ENCODE measurements around the gene GDPGP1.
"Not testable (repeated sequence)": the region's sequence is repeated elsewhere in the genome, so short reads cannot be mapped to it uniquely, and the experiment has no call there.

Gene GDPGP1, protein sequence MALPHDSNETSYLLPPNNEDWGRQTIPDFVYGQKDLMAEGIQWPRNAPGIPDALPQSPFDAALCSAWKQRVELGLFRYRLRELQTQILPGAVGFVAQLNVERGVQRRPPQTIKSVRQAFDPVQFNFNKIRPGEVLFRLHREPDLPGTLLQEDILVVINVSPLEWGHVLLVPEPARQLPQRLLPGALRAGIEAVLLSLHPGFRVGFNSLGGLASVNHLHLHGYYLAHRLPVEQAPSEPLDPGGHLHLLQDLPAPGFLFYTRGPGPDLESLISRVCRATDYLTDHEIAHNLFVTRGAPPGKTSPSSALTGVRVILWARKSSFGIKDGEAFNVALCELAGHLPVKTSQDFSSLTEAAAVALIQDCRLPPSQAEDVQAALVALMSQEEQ

DNA sequence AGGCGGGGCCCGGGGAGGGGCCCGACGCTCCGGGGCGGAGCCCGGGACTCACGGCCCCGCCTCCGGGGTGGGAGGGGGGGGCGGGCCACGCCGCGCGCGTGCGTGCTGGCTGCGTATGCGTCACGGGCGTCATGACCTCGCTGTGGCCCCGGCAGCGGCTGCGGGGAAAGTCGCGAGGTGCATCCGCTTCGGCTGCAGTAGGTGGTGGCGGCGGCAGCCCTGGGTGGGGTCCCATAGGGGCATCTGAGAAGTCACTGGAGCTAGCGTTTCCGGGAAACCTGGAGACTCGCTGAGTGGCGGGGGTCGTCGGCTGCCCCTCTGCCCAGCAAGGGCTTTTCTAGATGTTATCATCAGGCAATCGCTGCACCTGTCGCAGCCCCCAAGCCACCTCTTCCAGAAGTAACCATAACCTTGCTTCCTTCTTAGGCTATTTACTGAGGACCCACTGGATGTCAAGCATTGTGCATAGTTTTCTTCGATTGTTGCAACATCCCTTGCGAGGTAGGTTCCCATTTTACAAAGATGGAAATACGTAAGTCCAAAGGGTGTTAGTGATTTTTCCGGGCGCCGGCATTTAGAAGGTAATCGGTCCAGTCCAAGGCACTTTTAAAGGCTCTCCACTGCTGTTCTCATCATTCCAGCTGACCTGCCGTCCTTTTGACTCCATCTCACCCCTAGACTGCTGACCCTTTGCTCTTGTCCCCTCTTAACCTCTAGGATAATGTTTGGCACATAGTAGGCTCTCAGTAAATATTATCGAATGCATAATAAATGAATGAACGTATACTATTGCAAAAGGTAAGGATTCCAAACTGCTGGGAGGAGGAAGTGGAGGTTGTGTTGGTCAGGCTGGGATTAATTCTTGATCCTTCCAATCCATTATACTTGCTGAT is at the start of gene GDPGP1:
GDPGP1 (plus strand) TSS at position 114 of the 893 bp plus-strand sequence. CDS start 6,700 bp downstream, outside the sequence.
- DNase-seq (ENCODE audit: low spot score) = peak; percentile 100

DNA sequence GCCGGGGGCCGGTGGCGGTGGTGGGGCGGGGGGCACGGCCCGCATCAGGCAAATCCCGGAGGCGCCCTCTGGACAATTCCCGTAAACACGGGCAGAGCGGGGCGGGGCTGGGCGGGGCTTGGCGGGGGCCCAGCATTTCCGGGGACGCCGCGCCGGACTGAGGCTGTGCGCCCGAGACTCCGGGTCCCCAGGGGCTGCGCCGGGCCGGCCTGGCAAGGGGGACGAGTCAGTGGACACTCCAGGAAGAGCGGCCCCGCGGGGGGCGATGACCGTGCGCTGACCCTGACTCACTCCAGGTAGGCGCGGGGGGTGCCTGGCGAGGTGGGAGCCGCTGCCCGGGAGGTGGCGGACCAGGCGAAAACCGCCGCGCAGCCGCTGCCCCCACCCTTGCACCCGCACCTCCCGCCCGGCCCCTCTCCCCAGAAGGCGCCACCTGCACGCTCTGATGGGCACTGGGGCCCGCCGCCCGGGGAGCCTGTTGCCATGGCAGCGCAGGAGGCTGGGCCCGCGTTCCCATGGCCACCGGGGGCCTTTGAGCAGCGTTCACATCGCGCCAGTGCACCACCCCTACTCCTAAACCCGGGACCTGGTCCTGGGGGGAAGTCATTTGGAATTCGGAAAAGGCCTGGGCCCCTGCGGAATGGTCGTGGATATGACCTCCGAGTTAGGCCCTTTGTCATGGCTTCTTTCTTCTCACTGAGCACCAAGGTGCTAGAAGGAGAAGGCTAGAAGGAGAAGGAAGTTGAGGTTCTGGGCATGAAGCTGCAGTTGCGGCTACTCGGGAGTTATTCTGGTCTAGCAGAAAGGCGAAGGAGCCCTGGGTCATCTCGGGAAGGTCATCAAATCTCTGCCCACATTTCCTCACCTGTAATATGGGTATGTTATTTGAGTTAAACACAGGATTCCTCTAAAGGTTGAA is 49.0 kb upstream of the GDPGP1 start:
- DNase-seq (ENCODE audit: low spot score) = peak; percentile 89

DNA sequence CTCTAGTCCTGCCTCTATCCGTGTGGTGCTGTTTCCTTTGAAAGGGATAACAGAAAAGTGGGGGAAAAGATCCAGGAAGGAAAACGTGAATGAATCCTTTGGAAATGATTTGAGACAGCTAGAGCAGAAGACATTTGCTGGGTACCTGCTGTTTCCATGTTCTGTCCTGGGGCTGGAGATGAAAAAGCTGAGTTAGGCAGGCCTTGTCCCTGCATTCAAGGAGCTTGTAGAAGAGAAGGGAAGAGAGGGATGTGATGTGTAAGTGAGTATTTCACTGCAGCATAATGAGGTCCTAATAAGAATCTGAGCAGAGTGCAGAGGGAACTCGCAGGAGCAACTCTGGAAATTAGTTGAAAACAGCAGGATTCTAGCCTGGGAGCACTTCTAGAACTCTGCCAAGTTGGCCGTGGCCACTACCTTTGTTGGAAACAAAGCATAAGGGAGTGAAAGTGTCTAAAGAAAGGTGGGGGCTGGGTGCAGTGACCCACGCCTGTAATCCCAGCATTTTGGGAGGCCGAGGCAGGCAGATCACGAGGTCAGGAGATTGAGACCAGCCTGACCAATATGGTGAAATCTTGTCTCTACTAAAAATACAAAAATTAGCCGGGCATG is 46.6 kb upstream of the GDPGP1 start:
- DNase-seq (ENCODE audit: low spot score) = no peak

DNA sequence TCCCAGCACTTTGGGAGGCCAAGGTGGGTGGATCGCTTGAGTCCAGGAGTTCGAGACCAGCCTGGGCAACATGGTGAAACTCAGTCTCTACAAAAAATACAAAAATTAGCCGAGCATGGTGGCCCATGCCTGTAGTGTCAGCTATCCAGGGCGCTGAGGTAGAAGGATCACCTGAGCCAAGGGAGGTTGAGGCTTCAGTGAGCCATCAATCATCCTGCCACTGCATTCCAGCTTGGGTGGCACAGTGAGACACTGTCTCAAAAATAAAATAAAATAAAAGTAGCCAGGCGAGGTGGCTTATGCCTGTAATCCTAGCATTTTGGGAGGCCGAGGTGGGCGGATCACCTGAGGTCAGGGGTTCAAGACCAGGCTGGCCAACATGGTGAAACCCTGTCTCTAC is 45.9 kb upstream of the GDPGP1 start:
- not testable (repeated sequence) for DNase-seq (ENCODE audit: low spot score)

DNA sequence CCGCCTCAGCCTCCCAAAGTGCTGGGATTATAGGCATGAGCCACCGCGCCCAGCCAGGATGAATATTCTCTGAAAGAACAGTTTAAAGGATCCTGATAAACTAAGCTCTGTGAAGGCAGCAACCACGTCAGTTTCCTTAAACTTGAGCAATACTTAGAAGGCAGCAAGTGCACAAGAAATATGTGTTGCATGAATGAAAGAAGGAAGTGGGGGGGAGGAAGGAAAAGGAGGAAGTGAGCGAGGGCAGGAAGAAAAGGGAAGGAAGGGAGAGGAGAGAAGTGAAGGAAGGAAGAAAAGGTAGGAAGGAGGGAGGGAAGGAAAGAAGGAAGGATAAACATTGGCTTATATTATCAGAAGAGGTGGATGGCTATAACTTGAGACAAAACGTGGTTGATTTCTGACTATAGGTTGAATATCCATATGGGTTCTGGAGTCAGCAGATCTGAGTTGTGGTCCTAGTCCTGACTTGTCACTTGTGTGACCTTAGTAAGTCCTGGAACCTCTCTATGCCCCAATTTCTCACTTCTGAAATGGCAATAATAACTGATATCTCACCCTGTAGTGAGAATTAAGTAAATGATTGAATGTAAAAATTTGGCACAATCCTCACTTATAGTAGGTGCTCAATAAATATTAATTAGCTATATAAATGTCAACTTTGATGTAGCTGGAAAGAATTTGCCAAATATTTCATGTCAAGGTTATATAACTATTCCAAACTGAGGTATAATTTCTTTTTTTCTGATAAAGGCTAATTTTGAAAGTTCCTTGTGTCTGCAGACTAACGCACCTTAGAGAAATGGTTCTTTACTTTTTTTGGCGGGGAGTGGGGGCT is 44.9 kb upstream of the GDPGP1 start:
- no peak for DNase-seq (ENCODE audit: low spot score)

DNA sequence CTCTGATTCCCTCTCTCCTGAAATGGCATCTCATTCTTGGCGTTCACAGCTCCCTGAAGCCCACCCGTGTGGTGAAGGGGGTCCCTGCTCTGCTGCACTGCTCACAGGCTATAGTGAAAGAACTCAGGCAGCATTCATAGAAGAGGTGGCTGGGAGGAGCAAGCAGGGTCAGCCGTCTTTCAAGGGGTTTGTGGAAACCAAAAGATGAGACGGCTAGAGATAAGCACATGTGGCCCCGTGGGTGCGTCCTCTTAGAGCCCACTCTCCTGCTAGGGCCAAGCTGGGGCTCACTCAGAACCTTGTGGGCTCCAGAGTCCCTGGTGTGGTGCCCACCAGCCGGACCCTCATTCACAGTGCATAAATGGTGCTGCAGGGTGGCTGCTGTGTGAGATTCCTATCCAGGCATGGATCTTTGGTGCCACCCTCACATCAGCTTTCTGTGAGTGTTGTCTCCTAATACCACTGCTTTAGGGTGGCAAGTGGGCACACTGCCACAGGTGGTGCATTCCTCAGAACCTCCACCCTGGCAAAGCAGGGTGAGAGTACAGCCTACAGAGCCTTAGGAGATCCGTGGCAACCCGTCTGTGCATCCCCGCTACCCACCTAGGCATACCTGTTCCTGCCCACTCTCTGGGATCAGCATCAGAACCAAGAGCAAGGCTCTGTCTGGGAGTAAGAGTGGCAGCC is 44.1 kb upstream of the GDPGP1 start:
- no peak for DNase-seq (ENCODE audit: low spot score)

DNA sequence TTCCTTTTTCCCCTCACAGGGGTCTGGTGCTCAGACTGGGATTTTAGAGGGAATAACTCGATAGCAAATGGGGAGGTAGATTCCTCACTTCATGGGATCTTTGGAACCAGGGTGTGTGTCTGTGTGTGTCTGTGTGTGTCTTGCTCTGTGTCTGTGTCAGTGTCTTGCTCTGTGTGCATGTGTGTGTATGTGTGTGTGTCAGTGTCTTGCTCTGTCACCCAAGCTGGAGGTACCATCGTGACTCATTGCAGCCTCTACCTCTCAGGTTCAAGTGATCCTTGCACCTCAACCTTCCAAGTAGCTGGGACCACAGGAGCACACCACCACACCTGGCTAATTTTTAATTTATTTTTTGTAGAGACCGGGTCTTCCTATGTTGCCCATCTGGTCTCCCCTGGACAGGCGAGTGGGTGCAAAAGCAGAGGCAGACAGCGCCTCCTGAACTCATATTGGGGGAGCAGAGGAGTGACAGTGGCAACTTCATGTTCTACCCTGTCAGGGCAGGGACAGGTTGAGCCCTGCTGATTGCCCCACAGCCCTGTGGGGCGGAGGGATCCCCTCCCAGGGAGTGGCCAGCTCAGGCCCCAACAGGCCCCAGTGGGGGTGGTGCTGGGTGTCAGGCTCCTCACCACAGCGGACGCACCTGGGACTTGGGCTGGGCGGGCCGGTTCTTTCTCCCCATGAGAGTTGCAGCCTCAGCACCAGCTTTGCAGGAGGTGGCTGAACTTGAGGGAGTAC is 43.2 kb upstream of the GDPGP1 start:
- no peak for DNase-seq (ENCODE audit: low spot score)

DNA sequence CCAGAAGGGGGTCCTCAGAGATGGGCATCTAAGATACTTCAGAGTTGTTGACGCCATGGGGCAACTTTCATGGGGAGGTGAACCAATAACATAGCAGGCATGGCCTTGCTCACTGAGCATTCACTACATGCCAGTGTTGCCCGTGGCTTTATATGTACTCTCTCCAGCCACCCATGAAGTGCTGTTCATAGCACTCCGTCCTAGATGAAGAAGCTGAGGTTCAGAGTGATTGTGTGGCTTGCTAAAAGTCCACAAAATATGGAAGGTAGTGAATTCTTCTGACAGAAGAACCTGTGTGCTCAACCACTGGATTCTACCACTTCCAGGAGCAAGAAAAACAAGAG is 42.7 kb upstream of the GDPGP1 start:
- no peak for DNase-seq (ENCODE audit: low spot score)

DNA sequence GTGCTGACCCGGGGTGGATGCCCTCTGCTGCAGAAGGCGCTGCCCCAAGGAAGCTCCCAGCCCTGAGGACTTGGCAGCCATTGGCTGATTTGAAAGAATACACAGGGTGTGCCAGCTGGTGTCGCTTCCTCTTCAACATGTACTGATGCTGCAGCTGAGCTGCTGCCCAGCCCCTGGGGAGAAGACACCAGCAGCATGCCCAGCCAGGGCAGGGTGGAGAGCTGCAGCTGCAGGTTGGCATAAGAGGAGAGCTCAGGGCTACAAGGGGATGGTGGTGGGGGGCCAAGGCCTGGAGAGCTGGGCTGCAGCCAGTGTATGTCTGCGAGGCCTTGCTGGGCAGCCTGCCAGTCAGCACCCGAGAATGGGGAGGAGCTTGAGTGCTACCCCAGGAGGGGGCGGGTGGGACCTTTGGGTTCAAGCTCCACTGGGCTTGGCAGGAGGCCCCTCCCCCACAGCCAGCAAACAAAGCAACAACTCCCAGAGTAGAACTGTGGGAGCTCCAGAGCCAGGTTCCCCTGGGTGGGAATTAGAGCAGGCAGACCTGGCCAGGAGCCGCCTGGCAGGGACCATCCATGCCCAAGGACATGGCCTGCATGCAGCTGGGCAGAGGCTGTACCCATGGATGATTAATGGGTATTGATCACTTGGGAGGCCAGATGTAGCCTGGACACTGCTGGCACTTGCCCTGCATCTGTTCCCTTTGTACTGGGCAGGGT is 42.1 kb upstream of the GDPGP1 start:
- DNase-seq (ENCODE audit: low spot score) = no peak

DNA sequence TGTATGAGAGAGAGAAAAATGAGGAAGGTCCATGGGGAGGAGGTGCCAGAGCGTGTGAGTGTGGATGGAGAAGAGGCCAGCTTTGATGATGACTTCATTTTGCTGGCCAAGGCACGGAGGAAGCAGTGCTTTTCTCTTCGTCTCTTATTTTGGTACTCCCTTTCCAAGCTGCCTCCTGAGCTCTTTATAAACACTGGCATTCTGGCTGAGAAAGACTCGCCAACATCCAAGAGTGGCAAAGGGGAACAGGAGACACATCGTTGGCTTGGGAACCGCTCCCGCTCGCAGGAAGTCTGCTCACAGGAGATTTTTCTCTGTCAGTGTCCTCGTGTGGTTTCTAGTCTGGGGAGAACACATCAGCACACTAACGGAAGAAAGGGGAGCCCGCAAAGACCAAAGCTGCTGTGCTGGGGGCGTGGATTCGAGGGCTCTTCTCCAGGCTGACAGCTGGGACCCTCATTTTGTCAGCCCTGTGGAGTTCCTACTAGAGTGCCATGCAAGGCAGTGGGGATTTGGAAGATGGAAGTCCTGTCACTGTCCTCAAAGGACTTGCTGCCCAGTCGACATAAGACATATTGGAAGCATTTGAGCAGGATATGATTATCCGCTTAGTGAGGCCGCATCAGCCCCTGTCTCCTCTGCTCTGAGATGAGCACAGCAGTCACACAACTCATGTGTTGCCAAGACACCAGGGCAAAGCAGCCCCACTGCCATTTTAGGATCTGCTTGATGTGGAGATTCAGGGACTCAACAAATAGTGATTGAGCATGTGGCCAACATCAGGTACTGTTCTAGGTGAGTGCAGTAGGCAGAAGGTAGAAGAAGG is 40.8 kb upstream of the GDPGP1 start:
- peak; percentile 52 for DNase-seq (ENCODE audit: low spot score)

DNA sequence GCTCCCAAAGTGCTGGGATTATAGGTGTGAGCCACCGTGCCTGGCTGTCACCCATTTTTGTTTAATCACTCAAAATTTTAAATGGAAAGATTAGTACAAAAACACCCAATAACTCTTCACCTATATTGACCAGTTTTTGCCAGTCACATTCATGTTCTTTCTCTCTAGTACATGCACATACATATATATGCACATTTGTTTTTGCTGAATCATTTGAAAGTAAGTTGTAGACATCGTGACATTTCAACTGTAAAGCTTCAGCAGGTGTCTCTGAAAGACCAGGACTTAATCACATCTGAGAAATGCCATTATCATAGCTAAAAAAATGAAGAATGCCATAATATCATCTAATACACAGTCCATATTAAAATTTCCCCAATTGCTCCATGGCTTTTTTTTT is 39.4 kb upstream of the GDPGP1 start:
- no peak for DNase-seq (ENCODE audit: low spot score)

DNA sequence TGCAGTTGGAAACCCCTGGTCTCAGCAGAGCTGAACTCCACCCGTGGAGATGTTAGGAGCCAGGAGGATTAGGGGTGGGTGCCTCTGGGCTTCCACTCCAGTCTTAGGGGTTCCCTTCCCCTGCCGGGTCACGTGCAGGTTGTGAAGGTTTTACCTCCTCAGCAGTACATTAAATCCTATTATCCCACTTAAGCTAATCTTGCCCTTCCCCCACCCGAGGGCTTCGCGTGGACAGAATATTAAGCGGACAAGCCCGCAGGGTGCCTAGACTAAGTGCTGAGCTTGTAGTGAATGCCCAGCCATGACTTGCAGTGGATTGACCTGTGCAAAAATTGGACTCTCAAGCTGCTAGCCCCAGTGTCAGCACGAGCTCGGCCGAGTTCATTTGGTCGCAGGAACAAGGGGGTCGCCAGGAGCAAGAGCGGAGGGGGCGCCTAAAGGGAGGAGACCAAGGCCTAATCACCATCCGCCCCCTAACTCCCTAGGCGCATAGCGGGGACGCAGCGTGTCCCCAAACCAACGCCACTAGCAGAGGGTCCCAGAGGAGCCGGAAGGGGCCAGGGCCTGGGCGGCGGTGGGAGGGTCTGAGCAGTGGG is 33.4 kb upstream of the GDPGP1 start:
- DNase-seq (ENCODE audit: low spot score) = no peak

DNA sequence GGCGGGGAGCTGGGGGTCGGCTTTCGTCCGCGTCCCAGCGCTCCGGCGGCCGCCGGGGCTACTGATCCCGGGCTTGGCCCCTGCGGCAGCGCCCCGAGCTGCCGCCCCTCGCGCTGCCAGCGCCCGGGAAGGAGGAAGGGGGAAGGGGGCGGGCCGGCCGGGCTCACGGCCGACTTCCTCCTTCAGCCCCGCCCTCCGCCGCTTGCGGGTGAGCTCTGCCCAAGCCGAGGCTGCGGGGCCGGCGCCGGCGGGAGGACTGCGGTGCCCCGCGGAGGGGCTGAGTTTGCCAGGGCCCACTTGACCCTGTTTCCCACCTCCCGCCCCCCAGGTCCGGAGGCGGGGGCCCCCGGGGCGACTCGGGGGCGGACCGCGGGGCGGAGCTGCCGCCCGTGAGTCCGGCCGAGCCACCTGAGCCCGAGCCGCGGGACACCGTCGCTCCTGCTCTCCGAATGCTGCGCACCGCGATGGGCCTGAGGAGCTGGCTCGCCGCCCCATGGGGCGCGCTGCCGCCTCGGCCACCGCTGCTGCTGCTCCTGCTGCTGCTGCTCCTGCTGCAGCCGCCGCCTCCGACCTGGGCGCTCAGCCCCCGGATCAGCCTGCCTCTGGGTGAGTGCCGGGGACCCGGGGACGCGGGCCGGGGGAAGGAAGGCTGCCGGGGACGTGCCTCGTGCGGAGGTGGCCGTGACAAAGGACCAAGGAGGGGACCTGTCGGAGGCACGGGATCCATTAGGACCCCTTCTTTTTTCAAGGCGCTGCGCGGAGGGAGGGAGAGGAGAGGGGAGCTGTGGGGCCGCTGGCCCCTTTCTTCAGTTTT is 32.7 kb upstream of the GDPGP1 start, which contains the start of gene SEMA4B:
SEMA4B (plus strand) TSS at position 201 of the 814 bp plus-strand sequence; CDS start at position 450, 249 bp downstream.
- peak; percentile 92 for DNase-seq (ENCODE audit: low spot score)

DNA sequence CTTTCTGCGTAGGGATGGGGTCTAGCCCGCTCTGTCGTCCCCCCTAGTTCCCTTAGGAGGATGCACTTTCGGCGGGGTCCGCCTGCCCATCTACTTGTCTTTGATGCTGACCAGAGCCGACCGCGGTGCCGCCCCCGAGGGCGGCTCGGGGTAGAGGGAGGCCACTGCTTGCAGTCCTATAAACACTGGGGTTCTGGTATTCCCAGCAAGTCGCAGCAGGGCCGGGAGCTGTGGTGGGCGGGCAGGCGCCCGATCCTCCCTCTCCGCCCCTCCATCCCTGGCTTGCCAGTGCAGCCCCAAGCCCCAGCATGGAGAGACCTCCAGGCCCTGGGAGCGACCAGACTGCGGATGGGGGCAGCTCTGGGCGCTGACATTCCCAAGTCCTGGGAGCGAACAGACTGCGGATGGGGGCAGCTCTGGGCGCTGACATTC is 32.0 kb upstream of the GDPGP1 start:
- DNase-seq (ENCODE audit: low spot score) = peak; percentile 67

DNA sequence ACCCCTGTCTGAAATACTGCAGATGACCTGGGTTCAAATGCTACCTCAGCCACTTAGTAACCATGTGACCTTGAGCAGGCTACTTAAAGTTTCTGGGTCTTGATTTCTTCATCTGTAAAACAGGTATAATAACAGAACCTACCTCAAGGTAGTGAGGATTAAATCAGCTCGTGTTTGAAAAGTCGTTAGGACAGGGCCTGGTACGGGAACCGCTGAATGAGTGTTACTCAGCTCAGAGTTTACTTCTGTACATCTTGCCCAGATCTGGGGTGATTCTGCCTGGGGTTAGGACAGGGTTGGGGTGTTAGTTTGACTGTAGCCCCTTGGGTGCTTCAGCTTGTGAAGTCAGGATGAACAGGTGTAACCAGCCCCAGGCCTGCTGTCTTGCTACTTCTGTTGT is 31.1 kb upstream of the GDPGP1 start:
- no peak for DNase-seq (ENCODE audit: low spot score)

DNA sequence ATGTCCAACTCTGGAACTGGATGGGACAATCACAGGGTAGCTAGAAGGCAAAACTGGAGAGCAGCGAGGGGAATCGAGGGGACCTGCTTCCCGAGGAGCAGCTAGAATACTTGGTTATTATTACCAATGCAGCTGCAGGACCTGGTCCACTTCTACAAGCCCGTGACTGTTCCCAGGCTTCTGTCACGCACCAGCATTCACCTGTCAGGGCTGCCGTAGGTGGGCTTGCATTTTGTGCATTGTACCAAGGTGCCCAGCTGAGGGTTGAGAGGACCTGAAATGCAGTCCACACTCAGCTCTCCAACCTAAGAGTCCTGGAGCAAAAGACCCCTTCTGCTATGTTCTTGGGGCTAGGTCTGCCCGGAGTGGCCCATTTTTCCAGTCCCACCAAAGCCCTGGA is 30.5 kb upstream of the GDPGP1 start:
- no peak for DNase-seq (ENCODE audit: low spot score)

All from AG08396 (cell line).